B cell (primary cell): ENCODE results near the gene FOXB2.

Source experiments
- CTCF ChIP-seq: fragments of 200-600 bp; IDR thresholded peaks from one replicate; pipeline ENCODE4 v1.8.0; 2022; ENCODE audit warnings: antibody characterized with exemption, mild to moderate bottlenecking
- EZH2 ChIP-seq: IDR thresholded peaks from 2 replicates; pipeline ENCODE4 v1.6.1; 2012; ENCODE audit warnings: borderline replicate concordance, low read depth, mild to moderate bottlenecking, moderate library complexity, low read length; ENCODE audit not compliant: insufficient read depth, poor library complexity, severe bottlenecking

GRCh38 chr9:77017505-77017894, 2.0 kb upstream of the FOXB2 start:
- TF ChIP-seq CTCF (no peak), EZH2 (no peak)
